ENCODE data around the gene CCDC187.
"Not testable (repeated sequence)": the region's sequence is repeated elsewhere in the genome, so short reads cannot be mapped to it uniquely, and the experiment has no call there.

The CCDC187 gene

DNA sequence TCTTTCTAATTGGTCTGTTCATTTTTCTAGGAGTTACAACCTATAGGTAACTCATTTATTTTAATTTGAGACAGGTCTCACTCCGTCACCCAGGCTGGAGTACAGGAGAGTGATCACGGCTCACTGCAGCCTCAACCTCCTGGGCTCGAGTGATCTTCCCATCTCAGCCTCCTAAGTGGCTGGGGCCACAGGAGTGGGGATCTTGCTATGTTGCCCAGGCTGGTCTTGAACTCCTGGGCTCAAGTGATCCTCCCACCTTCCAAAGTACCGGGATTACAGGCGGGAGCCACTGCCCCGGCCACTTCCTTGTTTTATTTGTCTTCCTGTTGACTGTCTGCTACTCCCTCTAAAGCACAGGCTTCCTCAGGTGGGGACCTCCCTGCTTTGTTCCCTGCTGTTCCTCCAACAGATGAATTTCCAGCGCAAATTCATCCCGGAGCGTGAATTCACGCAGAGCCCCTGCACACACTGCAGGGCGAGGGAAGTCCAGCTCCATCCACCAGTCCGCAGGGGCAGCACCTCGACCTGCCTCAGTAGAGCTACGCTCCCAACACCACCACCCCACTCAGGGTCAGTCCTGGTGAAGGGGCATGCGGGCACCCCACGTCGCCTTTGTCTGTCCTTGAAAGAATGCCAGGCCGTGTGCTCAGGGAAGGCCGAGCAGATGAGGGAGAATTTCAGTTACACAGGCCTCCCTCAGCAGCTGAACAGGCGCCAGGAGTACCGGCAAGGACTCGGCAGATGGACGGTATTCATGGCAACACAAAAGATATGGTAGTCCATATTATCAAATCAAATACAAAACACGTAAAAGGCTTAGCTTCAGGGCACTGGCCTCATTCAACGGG lies 64.5 kb downstream of the CCDC187 start:
- DNase-seq (ENCODE audit: low read depth in 2 of 2): no peak

DNA sequence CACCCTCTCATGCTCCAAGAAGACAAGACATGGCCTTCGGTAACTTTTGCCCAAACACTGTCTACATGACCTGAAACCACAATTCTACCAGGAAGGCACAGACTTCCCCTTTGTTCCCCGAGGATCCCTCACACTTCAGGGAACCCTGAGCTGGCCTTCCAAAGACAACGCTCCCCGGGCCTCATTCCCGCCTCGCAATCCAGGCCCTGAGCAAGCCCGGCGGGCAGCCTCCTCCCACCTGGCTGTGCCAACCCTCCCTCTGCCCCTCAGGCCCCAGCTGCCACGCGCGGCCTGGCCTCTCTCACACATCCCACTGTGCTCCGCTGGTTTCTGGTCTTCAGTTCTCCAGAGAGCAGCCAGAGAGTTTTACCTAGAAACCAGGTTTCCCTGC lies 65.6 kb downstream of the CCDC187 start:
- no peak for DNase-seq (ENCODE audit: low read depth in 2 of 2)

DNA sequence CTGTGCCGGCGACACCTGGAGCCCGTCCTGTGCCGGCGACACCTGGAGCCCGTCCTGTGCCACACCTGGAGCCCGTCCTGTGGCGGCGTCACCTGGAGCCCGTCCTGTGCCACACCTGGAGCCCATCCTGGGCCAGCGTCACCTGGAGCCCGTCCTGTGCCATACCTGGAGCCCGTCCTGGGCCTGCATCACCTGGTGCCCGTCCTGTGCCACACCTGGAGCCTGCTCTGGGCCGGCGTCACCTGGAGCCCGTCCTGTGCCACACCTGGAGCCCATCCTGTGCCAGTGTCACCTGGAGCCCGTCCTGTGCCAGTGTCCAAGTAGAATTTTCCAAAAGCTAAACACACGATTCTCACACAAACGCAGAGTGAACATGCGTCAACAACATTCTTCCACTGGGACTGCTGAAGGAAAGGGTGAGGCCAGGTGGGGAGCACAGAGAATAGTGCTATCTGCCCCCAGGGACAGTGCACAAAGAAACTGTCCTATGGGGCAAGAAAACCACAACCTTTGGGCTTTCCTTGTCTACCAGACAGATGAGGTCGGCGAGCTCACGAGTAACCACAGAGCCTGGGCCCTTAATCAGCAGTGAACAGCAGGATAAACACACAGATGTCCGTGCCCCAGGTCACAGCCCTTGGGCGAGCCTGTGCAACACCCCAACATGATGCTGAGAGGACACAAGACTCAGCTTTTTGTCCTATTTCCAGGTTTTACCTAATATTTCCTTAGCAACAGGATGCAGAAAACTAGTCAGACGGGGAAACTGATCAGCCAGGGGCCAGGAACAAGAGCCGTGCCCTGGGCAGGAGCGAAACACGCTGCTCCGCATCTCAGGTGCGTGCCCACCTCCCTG lies 66.2 kb downstream of the CCDC187 start:
- no peak for DNase-seq (ENCODE audit: low read depth in 2 of 2)

- not testable (repeated sequence) for DNase-seq (ENCODE audit: low read depth in 2 of 2)
Measured at GRCh38 chr9:136236471-136237410, 67.2 kb downstream of the CCDC187 start.

DNA sequence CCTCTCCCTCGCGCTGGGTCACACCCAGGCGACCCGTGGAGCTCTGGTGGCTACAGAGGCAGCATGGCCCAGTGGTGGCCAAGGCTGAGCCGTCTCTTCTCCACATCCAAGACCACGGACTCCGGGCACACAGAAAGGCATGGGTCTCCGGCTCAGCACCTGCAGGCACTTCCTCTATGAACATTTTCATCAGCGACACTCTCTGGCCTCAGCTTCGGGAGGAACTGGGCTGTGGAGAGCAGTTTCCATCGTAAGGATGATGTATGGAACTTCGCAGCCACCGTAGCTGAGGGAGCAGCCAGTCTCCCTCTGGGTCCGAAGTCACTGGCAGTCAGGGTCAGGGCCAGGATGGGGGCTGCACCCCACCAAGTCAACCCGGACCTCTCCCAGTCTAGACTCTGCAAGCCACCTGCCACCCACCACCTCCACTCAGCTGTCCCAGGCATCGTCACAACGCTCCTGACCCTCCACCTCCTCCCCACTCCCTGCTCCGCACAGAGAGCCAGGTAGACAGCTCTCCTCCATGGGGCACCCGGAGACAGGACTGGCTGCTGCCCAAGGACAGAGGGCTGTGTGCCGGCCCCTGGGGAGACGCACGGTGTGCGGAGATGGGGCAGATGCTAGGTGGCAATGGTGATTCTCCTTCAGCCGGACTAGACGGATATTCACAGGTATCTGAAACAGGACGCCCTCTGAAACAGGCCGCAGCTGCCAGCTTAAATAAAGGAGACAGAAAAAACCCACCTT lies 68.0 kb downstream of the CCDC187 start:
- DNase-seq (ENCODE audit: low read depth in 2 of 2): no peak

GRCh38 chr9:136235171-136235570 lies 68.7 kb downstream of the CCDC187 start:
- no peak for DNase-seq (ENCODE audit: low read depth in 2 of 2)

DNA sequence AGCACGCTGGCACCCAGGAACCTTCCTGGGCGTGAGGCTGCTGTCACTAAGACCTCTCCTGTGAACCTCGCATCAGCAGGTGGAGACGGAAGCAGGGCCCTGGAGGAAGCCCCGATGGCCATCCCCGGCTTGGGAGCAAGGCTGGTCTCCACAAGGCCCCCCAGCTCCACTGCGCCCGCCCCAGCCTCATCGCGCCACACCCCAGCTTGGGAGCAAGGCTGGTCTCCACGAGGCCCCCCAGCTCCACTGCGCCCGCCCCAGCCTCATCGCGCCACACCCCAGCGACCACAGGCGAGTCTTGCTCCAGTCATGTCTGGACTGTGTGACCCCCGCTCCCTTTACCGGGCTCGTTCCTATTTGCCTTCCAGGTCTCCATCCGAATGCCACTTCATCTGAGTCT lies 69.3 kb downstream of the CCDC187 start:
- no peak for DNase-seq (ENCODE audit: low read depth in 2 of 2)

DNA sequence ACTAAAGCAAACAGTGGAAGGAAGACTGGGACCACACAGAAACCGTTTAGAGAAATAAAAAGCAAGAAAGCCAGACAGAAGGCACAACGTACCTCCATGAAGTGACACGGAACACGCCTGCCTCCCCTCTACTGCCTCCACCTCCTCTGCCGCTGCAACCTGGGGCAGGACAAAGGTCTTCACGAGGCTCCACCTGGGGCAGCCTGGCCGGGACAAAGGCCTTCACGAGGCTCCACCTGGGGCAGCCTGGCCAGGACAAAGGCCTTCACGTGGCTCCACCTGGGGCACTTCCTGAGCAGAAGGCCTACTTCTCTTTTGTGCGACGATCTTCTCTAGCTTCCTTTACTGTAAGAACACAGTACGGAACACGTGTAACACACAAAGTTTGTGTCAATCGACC lies 70.0 kb downstream of the CCDC187 start:
- no peak for DNase-seq (ENCODE audit: low read depth in 2 of 2)

GRCh38 chr9:136233411-136233810 lies 70.5 kb downstream of the CCDC187 start:
- DNase-seq (ENCODE audit: low read depth in 2 of 2): no peak

DNA sequence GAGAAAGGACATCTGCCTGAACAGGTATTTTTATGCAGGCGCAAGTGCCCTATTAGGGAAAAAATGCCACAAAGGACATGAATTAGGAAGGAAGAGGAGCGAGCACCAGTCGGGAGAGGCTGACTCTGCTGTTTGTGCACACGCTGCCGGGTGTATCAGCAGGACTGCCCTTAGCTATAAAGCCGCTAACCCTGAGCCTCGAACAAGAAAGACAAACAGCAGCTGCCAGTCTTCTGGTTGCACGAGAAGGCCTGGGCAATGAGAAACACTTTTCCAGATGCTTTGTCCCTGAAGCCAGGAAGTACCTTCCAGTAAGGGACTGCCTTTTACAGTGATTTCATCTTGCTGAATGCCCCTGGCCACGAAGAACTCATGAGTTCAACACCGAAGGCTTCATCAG lies 70.9 kb downstream of the CCDC187 start:
- DNase-seq (ENCODE audit: low read depth in 2 of 2): no peak

DNA sequence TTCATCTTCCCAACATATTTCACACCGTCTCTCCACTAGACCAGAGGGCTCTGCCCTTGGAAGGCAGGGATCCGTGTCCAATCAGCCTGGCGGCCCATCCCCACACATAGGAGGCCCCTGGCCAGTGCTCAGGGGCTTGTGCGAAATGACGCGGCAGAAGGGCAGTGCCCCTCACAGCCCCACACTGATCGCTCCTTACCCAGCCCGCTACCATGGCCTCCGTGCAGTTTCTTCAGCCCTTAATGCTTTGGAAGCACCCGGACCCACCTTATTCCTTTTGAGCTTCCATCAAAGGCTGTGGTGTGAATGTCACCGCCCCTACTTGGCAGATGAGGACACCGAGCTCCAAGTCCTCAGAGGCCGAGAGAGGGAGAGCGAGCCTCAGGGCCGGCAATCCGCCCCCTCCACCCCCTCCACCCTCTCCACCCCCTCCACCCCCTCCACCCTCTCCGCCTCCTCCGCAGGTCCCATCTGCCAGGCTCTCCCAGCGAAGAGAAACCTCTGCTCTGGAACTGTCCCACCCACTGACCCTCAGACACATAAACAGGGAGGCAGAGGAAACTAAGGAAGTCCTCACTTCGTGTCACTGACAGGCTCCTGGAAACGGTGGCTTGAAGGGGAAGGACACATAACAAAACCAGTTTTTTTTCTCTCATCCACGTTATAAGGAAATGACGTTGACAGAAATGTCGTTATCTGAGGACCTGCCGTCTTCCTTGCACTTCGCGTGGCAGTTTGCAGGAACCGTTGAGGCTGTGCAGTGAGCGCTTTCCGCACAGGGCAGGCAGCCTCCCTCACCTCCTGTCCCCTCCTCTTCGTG lies 72.2 kb downstream of the CCDC187 start:
- DNase-seq (ENCODE audit: low read depth in 2 of 2): no peak

- no peak for DNase-seq (ENCODE audit: low read depth in 2 of 2)
Measured at GRCh38 chr9:136230773-136231172, 73.1 kb downstream of the CCDC187 start.

- DNase-seq (ENCODE audit: low read depth in 2 of 2): no peak
Measured at GRCh38 chr9:136230365-136230764, 73.5 kb downstream of the CCDC187 start.

GRCh38 chr9:136229096-136230065 lies 74.5 kb downstream of the CCDC187 start:
- no peak for DNase-seq (ENCODE audit: low read depth in 2 of 2)

DNA sequence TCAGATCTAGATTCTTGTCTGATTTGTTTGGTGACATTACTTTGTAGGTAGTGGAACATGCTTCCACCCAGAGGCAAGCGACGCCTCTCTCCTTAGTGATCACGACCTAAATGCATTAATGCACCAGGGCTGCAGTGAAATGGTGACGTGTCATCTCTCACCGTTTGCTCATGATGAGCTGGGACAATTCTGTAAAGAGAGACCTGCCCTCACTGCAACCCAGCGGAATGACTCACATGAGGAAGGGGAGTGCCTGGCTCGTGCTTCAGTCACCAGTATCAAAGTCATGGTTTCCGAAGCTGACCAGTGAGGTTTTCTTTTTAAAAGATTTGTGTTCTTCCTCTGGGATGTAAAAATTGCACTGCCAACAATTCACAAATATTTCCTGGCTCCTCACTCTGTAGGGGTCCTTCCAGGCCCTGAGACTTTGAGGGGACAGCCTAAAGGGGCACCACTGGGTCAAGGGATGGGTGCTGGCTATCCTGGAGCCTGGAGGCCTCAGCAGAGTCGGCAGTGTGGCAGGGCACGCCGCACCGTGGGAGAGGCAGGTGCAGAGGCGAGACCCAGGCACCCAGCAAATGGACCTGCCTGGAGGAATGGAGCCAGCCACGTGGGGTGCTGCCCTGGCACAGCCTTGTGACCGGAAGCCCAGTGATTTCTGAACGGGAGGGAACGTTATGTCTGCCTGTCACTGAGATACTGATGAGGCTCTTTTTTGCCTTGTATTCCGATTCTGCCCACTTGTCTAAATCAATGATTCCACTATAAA lies 75.6 kb downstream of the CCDC187 start:
- no peak for DNase-seq (ENCODE audit: low read depth in 2 of 2)

GRCh38 chr9:136226680-136227407 lies 77.0 kb downstream of the CCDC187 start:
- no peak for DNase-seq (ENCODE audit: low read depth in 2 of 2)

All from stimulated activated CD4-positive, alpha-beta T cell treated with anti-CD3 and anti-CD28 coated beads, Interleukin-4, amount 100 ng/mL, for 48 hours (primary cell).